GM19438 (cell line): ENCODE measurements around the gene ACSBG1.

Experiments used
- ATAC-seq: cut with Tn5 transposase; IDR thresholded peaks from one replicate; pipeline ENCODE4 v1.9.1; 2021; ENCODE audit warnings: low read depth; ENCODE audit not compliant: unreplicated experiment

The ACSBG1 gene

DNA sequence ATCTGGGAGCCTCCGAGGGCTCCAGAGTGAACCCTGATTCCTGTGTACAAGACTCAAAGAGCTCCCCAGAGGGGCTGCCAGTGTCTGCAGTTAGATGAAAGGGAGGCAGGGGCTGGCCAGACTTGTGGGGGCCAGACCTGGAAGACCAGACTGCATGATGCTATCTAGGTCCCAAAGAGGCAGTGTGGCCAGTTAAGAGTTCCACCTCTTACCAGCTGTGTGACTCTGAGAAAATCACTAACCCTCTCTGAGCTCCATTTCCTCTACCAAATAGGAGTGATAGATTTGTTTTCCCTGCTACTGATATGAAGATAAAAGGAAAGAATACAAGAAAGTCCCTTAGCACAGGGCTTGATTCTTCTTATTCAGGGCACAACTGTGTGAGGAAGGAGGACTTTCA lies 29.0 kb downstream of the ACSBG1 start:
- ATAC-seq, result no peak

DNA sequence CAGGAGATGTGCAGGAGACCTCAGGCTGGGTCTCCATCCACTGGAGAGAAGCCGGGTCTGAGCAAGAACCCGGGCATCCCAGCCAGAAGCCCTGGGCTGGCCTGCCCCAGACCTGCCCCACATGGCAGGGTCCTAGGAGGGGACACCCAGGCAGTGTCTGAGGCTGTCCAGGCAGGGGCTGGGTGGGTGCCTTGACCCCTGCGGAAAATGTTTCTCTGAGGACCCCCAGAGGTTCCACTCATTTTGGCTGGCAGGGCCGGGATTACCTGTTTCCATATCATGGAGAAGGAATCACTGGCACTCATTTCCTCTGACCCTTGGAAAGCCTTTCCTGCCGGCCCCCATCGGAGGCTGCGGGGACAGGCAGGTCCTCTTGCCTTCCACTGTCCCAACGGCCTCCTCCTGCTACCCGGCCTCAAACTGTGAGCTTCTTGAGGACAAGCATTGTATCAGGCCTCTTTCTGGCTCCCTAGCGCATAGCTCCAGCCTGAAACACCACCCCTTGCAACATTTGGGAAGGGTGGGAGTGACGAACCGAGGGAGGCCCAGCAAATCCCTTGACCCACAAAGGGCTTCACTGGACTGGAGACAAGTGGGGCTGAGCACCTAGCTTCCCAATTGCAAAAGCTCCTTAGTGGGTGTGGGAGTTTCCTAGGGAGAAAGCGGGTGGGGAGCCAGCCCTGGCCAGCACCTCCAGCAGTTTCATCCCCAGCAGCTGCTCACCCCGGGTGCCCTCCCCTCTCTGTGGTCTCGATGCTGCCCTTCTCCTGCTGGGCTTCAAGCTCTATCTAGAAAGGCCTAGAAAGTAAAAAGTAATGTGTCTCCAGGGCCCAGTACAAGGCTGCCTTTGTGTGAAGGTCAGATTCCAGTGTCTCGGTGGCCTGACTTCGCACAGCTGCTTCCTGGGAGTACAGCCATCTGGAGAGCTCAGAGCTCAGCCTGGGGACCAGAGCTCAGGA lies 29.7 kb downstream of the ACSBG1 start:
- ATAC-seq, result no peak

DNA sequence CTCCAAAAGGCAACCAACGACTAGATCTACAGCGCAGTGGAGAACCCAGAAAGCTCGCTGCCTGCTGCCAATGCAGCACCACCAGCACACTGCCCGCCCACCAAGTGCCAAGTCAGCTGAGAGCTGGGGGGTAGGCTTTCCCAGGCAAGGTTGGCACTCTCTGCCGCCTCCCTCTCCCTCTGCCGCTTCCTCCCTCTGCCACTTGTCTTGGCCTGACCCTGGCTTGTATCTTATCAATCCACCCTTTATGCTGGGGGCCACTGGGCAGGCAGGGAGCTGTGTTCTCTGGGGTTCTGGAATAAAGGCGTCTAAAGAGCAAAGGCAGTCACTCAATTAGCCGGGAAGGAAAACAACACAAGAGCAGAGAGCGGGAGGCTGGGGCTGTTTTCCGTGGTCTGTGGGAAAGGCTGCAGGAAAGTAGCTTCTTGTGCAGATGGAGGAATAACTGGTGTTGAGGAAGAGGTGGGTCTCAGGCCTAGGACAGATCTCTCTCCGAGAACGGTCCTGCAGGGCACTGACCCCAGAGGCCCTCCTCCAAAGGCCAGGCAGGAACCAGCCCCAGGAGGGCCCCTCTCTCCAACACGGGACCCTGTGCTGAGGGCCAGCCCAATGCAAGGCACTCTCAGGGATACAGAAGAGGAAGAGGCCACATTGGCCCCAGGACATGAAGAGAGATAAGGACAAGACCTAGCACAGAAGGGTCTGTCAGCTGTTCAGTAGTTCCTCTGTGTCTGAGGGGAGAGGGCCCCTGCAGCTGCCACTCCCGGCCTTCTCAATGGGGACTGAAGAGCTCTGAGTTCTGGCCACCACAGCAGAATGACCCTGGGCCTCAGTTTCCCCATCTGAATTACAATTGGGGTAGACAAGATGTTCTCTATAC lies 30.8 kb downstream of the ACSBG1 start:
- no peak for ATAC-seq

- ATAC-seq, result no peak
These were observed 32.8 kb downstream of the ACSBG1 start for GRCh38 chr15:78201281-78202190.

- no peak for ATAC-seq
These were observed 34.0 kb downstream of the ACSBG1 start for GRCh38 chr15:78200276-78200930.

- ATAC-seq, result no peak
These were observed 36.7 kb downstream of the ACSBG1 start for GRCh38 chr15:78197632-78198031.

DNA sequence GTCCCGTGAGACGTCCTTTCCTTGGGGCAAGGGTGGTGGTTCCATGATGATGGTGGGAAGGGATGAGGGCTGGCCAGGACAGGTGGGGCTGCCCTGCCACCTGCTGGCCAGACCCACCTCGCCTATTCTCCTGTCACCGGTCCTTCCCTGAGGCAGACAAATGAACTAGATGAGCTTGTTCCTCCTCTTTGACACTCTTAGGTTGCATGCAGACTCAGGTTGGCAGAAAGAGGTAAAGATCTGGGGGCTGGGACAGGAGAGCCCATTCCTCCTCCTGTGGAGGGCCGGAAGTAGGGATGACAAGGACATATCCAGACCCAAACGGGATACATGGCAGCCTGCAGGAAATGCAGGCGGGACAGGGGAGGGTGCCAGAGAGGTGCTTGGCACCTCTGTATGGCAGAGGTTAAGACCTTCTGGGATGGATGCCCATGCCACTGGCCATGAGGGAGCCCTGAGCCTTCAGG lies 38.6 kb downstream of the ACSBG1 start:
- no peak for ATAC-seq

GRCh38 chr15:78194568-78194925 lies 39.8 kb downstream of the ACSBG1 start:
- no peak for ATAC-seq

DNA sequence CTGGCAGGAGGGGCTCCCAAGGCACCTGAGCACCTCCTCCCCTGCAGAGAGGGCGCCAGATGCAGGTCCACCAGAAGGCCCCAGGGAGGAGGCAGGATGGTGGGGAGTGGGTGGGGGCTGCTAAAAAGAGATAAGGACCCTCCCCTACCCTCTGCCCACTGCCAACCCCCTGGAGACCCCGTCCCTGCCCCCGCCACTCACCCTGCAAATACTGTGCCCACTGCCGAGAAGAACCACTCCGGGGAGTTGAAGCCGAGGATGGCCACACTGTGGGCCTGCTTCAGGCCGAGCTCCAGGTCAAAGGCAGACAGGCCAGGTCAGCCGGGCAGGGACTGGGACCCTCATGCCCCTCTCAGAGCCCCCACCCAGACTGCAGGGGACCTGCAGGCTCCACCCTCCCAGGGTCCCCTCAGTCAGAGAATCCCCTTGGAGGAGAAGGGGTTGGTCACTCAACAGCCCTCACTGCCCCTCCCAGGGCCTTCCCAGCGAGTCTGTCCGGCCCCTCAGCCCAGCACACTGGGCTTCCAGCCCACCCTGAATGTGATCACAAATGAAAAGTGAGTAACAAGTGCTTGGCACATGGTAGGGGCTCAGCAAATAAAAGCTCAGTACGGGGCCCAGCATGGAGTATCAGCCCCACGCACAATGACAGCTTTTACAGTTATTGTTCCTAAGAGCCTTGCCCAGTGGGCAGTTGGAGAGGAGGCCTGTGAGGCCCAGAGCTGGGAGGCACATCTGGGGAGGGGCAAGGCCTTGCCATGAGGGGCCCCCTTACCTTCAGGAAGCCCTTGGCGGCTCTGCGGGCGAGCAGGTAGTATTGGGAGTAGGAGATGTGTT lies 40.4 kb downstream of the ACSBG1 start:
- no peak for ATAC-seq

GRCh38 chr15:78192826-78193594 lies 41.4 kb downstream of the ACSBG1 start:
- no peak for ATAC-seq

DNA sequence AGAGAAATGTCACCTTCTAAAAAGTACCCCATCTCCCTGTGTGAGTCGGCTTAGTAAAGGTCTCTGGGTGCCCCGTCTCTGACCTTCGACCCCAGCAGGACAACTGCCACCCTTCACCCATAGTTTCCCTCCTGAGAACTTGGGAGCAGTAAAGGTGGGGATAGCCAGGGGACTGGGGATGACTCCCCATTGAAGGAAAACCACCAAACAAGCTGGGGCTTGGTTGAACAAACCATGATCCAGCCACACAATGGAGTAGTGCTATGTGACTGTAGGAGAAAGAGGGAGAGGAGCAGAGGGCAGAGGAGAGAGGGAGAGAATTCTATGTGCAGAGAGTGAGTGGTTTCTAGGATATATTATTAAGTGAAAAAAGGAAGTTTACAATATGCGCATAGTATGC lies 51.5 kb downstream of the ACSBG1 start:
- ATAC-seq, result no peak

GRCh38 chr15:78182336-78182700 lies 52.0 kb downstream of the ACSBG1 start:
- no peak for ATAC-seq

GRCh38 chr15:78179906-78180305 lies 54.5 kb downstream of the ACSBG1 start:
- ATAC-seq, result no peak

- ATAC-seq, result no peak
These were observed 55.0 kb downstream of the ACSBG1 start for GRCh38 chr15:78179286-78179840.

GRCh38 chr15:78178064-78178463 lies 56.3 kb downstream of the ACSBG1 start:
- ATAC-seq, result no peak

GRCh38 chr15:78177447-78177873 lies 56.9 kb downstream of the ACSBG1 start:
- no peak for ATAC-seq

DNA sequence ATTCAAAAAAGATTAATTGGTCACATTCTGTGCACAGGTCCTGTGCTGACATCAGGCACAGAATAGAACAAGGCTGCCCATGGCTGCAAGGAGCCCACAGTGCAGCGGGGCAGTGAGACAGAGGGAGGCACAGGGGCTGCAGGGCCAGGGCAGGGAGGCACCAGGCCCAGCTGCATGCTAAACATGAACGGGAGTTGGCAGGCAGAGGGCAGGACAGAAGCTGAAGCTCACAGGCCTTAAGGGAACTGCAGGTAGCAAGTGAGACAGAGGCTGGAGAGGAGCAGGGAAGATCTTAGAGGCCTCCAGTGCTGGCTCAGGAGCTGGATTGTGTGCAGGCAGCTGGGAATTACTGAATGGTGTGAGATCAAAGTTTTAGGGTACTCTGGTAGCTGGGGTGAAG lies 59.0 kb downstream of the ACSBG1 start:
- ATAC-seq, result no peak

DNA sequence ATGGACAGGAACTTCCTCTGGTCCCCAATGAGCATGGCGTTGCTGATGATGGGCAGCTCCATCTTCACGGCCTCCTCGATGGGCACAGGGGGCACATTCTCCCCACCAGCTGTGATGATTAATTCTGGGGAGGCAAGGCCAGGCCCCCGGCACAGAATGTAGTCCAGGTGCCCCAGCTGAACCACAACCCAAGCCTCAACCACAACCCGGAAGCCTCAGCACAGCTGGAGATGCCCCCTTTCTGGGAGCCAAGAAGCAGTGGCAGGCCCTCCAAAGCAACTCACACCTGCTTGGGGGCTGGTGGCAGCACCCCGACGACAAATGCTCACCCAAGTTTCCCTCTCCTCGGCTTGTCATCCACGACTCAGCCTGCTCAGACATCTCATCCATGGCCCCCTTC lies 60.0 kb downstream of the ACSBG1 start:
- no peak for ATAC-seq
